IMR-90 (cell line): ENCODE results near the gene BPI. TPM values are rescaled to one million over a fixed set of nuclear protein-coding genes. Genes with fewer than 3 reads are reported as not detected.

ENCODE experiments used
- ATAC-seq: fragments of 200-7000 bp; cut with Tn5 transposase; 2 replicates; pipeline ENCODE4 v1.9.1; 2020; ENCODE audit warnings: low read depth, mild to moderate bottlenecking, moderate library complexity
- BruUV-seq: library from RNA; stranded (reverse); fragments of 400-500 nt; replicated peaks from 2 replicates; lab custom pipeline; 2021; lab: Mats Ljungman, UMichigan
- CTCF ChIA-PET: fragments of 300-600 bp; formaldehyde crosslinking; extraction: SDS; loops from one replicate; lab custom pipeline; 2021; ENCODE audit warnings: antibody characterized with exemption; lab: Yijun Ruan, JAX
- POLR2A ChIA-PET: fragments of 300-600 bp; sonication (Branson Sonifier 250); formaldehyde crosslinking; loops from one replicate; lab custom pipeline; 2022; ENCODE audit warnings: antibody characterized with exemption; ENCODE audit not compliant: unreplicated experiment; lab: Charles Lee
- DNase-seq: peaks from one replicate; pipeline ENCODE4 v3.0.0; 2013
- H2AFZ ChIP-seq: replicated peaks from 2 replicates; pipeline ENCODE3; 2013; ENCODE audit warnings: low read length, mild to moderate bottlenecking; ENCODE audit not compliant: poor library complexity
- H2AK5ac ChIP-seq: 2 replicates; pipeline ENCODE4 v1.6.1; 2013; ENCODE audit warnings: low read depth, low read length, inconsistent platforms
- H2AK9ac ChIP-seq: replicated peaks from 2 replicates; pipeline ENCODE3; 2013; ENCODE audit warnings: mild to moderate bottlenecking, low read depth, low read length, moderate library complexity; ENCODE audit not compliant: poor library complexity
- H2BK120ac ChIP-seq: 2 replicates; pipeline ENCODE4 v1.6.1; 2013; ENCODE audit warnings: low read depth, low read length, inconsistent platforms
- H2BK15ac ChIP-seq: 3 replicates; pipeline ENCODE4 v1.6.1; 2013; ENCODE audit warnings: low read depth, low read length, inconsistent platforms
- H2BK20ac ChIP-seq: 2 replicates; pipeline ENCODE4 v1.6.1; 2013; ENCODE audit warnings: low read depth, mild to moderate bottlenecking, inconsistent platforms, low read length, moderate library complexity
- H2BK5ac ChIP-seq: 2 replicates; pipeline ENCODE4 v1.6.1; 2013; ENCODE audit warnings: mild to moderate bottlenecking, low read depth, low read length, inconsistent platforms; ENCODE audit not compliant: poor library complexity, severe bottlenecking
- H3K14ac ChIP-seq: replicated peaks from 2 replicates; pipeline ENCODE4 v1.6.1; 2013; ENCODE audit warnings: low read depth, low read length, inconsistent platforms
- H3K18ac ChIP-seq: 2 replicates; pipeline ENCODE4 v1.6.1; 2013; ENCODE audit warnings: low read depth, low read length, control low read depth
- H3K23ac ChIP-seq: 2 replicates; pipeline ENCODE4 v1.6.1; 2013; ENCODE audit warnings: low read depth, low read length, inconsistent platforms
- H3K27ac ChIP-seq: 2 replicates; pipeline ENCODE4 v1.5.1; 2013; ENCODE audit warnings: mild to moderate bottlenecking, control low read depth, low read length; ENCODE audit not compliant: insufficient read depth
- H3K27me3 ChIP-seq: 2 replicates; pipeline ENCODE4 v1.6.1; 2013; ENCODE audit warnings: low read length; ENCODE audit not compliant: control insufficient read depth, insufficient read depth
- H3K36me3 ChIP-seq: 2 replicates; pipeline ENCODE4 v1.6.1; 2013; ENCODE audit warnings: low read length, mixed read lengths; ENCODE audit not compliant: control insufficient read depth, insufficient read depth
- H3K4ac ChIP-seq: 2 replicates; pipeline ENCODE4 v1.6.1; 2013; ENCODE audit warnings: low read depth, low read length, inconsistent platforms
- H3K4me1 ChIP-seq: 2 replicates; pipeline ENCODE4 v1.6.1; 2013; ENCODE audit warnings: low read length, mixed read lengths; ENCODE audit not compliant: control insufficient read depth, insufficient read depth
- H3K4me2 ChIP-seq: 2 replicates; pipeline ENCODE4 v1.6.1; 2013; ENCODE audit warnings: low read depth, mild to moderate bottlenecking, control low read depth, low read length, moderate library complexity
- H3K4me3 ChIP-seq: 2 replicates; pipeline ENCODE4 v1.5.1; 2013; ENCODE audit warnings: low read depth, mild to moderate bottlenecking, control low read depth, low read length, moderate library complexity; ENCODE audit not compliant: insufficient read depth
- H3K56ac ChIP-seq: 2 replicates; pipeline ENCODE4 v1.6.1; 2013; ENCODE audit warnings: low read length, inconsistent platforms; ENCODE audit not compliant: insufficient read depth; ENCODE audit errors: extremely low read depth
- H3K79me1 ChIP-seq, 2 experiments: 2 replicates each; pipeline ENCODE4 v1.6.1; 2013; ENCODE audit warnings: low read length in 2 of 2, inconsistent platforms in 1 of 2, low read depth in 1 of 2
- H3K9ac ChIP-seq: 2 replicates; pipeline ENCODE4 v1.6.1; 2013; ENCODE audit warnings: low read depth, low read length, control low read depth
- H3K9me1 ChIP-seq: 2 replicates; pipeline ENCODE4 v1.6.1; 2013; ENCODE audit warnings: low read length, inconsistent platforms; ENCODE audit not compliant: insufficient read depth
- H3K9me3 ChIP-seq: 2 replicates; pipeline ENCODE4 v1.6.1; 2013; ENCODE audit warnings: low read length; ENCODE audit not compliant: control insufficient read depth, insufficient read depth
- H4K20me1 ChIP-seq: 2 replicates; pipeline ENCODE4 v1.6.1; 2013; ENCODE audit warnings: low read length, inconsistent platforms; ENCODE audit not compliant: insufficient read depth
- H4K5ac ChIP-seq: 2 replicates; pipeline ENCODE4 v1.6.1; 2013; ENCODE audit warnings: mild to moderate bottlenecking, low read depth, low read length, control low read depth
- H4K8ac ChIP-seq, 2 experiments: 2 replicates each; pipeline ENCODE4 v1.6.1; 2013; ENCODE audit warnings: low read depth in 2 of 2, low read length in 2 of 2, control low read depth in 1 of 2, inconsistent platforms in 1 of 2
- H4K91ac ChIP-seq: 2 replicates; pipeline ENCODE4 v1.6.1; 2013; ENCODE audit warnings: low read depth, low read length, inconsistent platforms; ENCODE audit not compliant: insufficient read depth
- NFE2L2 ChIP-seq: fragments of 150-350 bp; IDR thresholded peaks from 2 replicates; pipeline ENCODE4 v1.6.1; 2016; ENCODE audit warnings: low read depth, mild to moderate bottlenecking, low read length
- RCOR1 ChIP-seq: IDR thresholded peaks from 2 replicates; pipeline ENCODE4 v1.6.1; 2012; ENCODE audit warnings: mild to moderate bottlenecking, low read length, improper control_type of control experiment; ENCODE audit not compliant: insufficient replicate concordance
- WGBS, 2 experiments: methylation state at CpG; one replicate each; pipeline versions ENCODE4 v1.1.5 to v1.1.7; 2013; ENCODE audit warnings: missing lambda C conversion rate in 2 of 2; ENCODE audit not compliant: insufficient read length in 1 of 2; ENCODE audit errors: extremely low coverage in 2 of 2; 5-methylcytosine and 5-hydroxymethylcytosine counted together
- dilution Hi-C: fragments of 300-500 bp; cut with HindIII; formaldehyde crosslinking; loops from one replicate; pipeline ENCODE4 v1.14.3; 2018; ENCODE audit warnings: low sequenced_read_pairs; ENCODE audit not compliant: unreplicated experiment
- in situ Hi-C: fragments of 300-500 bp; cut with MboI; formaldehyde crosslinking; loops from 3 replicates; pipeline ENCODE4 v1.14.3; 2019; ENCODE audit warnings: low sequenced_read_pairs, inconsistent platforms, mixed read lengths
- intact Hi-C: fragments of 100-400 bp; cut with micrococcal nuclease; formaldehyde crosslinking; loops from 2 replicates; pipeline ENCODE4 v1.10.0; 2022
- polyA plus RNA-seq, 3 experiments: library from polyadenylated mRNA; depleted of rRNA; stranded (reverse); fragments of >200 nt; gene quantifications; 2 replicates each; pipeline ENCODE4 v1.2.3, GENCODE V29; 2012; ENCODE audit warnings: low replicate concordance in 1 of 3
- total RNA-seq: library from RNA; depleted of rRNA; stranded (reverse); fragments of >200 nt; gene quantifications from 2 replicates; pipeline ENCODE4 v1.2.3, GENCODE V29; 2012

BPI gene
- total and polyA plus RNA-seq, 2 of the 4 experiments (the other 2 are of a cell fraction), result 0.05 TPM; not detected in 1

GRCh38 chr20:38260378-38261053 lies 43.4 kb upstream of the BPI start, which contains the start of gene KIAA1755:
TSS of gene KIAA1755 (minus strand) at chr20:38260735. CDS start at chr20:38260500, 235 bp downstream.
- Histone ChIP-seq H3K4me3 (peak within 1 kb of the TSS; percentile 43), H3K18ac (peak within 1 kb of the TSS; percentile 54), H3K27me3 (no peaks in the 10 kb centered on the region), H3K4ac (peak within 1 kb of the TSS; percentile 91), H3K23ac (peak within 1 kb of the TSS; percentile 70), H3K9me1 (peaks cover 15% of the 10 kb centered on the region), H4K20me1 (no peaks in the 10 kb centered on the region), H3K9me3 (no peaks in the 10 kb centered on the region), H2AFZ (peak within 1 kb of the TSS; percentile 87), H3K27ac (peak within 1 kb of the TSS; percentile 59), H3K79me1 (peaks cover 0 to 17% of the 10 kb centered on the region in 2 experiments; a peak in 3 of 4 replicates), H4K91ac (peak within 1 kb of the TSS; percentile 87), H4K5ac (peak within 1 kb of the TSS; percentile 81), H3K9ac (peak within 1 kb of the TSS; percentile 72), H3K4me1 (peaks cover 20% of the 10 kb centered on the region), H3K14ac (peak within 1 kb of the TSS; percentile 79), H3K4me2 (peak within 1 kb of the TSS; percentile 80), H2AK5ac (peak within 1 kb of the TSS; percentile 67), H2BK15ac (peak within 1 kb of the TSS; percentile 80; the same call in 1 of the 3 replicates), H2BK20ac (peak within 1 kb of the TSS; percentile 57), H2BK120ac (peak within 1 kb of the TSS; percentile 84), H3K36me3 (0 out of 2 replicates have a peak, but pooled peaks cover 2% of the 10 kb centered on the region), H3K56ac (peak within 1 kb of the TSS; percentile 52; the same call in 1 of the 2 replicates), H2BK5ac (peak within 1 kb of the TSS; percentile 50), H4K8ac (peak within 1 kb of the TSS; percentile 29 to 69), H2AK9ac (peak within 1 kb of the TSS; percentile 77)
- in situ Hi-C loops (no loop called here), dilution Hi-C loops (no loop called here), intact Hi-C loops (no loop called here)
- DNase-seq, result no peak
- WGBS, 2 experiments, result 13% methylated on average over 24 of the region's 65 CpGs; no CpG with 5 or more reads in 1 of the 2 experiments
- TF ChIP-seq NFE2L2 (no peak), RCOR1 (peak; percentile 69)
- ChIA-PET POLR2A (no interaction called here), CTCF (interaction anchor here (0.6 kb wide), 1 partner anchor 61 kb away, joined by 3 read pairs; no protein-coding TSS in a partner anchor)
- BruUV-seq, result no TSS peak
- peak; percentile 52 for ATAC-seq
